SIG-M5 (cell line): ENCODE results near the gene PGGT1B.

Experiments
- DNase-seq: peaks from one replicate; lab custom pipeline; 2025; lab: John Stamatoyannopoulos, UW

Gene PGGT1B

GRCh38 chr5:115262321-115263077 is at the start of gene PGGT1B:
TSS of gene PGGT1B (minus strand) at chr5:115262877. CDS start at chr5:115262851, 26 bp downstream.
- peak; percentile 58 for DNase-seq

- DNase-seq, result no peak
Observed at GRCh38 chr5:115309751-115310370, 47.2 kb upstream of the PGGT1B start.

GRCh38 chr5:115308815-115309214 is 46.1 kb upstream of the PGGT1B start:
- no peak for DNase-seq

DNA sequence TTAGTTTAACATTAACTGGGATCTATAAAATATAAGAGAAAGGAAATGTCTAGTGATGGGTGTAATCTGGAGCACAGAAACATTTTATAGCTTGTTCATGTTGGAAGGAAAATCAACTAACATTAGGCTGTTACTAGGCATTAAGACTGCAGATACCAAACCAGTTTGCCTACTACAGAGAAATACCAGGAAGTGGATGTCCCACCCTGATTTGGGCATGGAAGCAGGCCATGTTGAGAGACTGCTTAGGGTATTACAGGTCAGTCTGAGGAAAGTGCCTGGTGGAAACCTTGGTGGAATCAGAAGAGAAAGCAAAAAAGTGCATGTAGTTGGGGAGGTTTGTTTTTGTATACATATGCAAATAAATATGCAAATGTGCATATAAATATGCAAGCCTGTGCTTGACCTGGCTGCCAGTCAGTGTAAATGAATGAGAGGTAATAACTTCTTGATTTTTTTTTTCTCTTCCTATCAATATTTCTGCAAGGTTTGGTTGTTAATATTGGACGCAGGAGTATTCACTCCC is 43.4 kb upstream of the PGGT1B start:
- no peak for DNase-seq

DNA sequence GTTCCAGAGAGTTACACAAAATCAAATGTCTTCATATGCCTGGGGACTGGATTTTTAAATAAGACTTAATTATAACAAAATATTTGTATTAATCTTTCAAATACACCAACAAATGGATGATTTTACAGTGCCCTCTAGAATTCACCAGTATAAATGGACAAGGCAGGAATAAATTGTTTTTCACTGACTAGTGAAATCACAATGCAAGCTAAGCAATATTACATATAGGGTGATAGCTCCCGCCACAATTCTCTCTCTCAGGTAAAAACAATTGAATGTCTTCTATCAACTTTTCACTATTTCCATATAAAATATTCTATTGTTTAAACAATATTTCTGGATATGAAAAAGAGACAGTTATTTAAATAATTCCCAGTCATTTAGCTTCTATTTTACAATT is 41.8 kb upstream of the PGGT1B start:
- DNase-seq, result no peak

DNA sequence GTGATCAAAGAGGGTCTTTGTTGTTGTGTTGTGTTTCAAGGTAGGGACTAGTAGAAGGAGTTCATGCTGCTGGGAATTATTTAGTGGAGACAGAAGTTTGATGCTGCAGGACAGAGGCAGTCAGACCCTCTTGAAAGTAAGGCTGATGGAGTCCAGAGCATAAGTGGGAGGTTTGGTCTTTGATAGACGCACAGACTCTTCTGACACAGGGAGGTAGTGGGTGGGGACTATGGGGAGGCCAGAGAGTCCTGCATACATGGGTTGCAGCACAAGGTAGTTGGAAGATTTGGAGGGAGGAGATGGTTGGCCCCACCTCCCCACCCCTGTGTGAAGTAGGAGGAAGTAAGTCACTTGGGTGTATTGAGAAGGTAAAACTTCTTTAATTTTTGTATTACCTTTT is 36.1 kb upstream of the PGGT1B start:
- DNase-seq, result no peak

- DNase-seq, result no peak
Observed at GRCh38 chr5:115297031-115297430, 34.4 kb upstream of the PGGT1B start.

DNA sequence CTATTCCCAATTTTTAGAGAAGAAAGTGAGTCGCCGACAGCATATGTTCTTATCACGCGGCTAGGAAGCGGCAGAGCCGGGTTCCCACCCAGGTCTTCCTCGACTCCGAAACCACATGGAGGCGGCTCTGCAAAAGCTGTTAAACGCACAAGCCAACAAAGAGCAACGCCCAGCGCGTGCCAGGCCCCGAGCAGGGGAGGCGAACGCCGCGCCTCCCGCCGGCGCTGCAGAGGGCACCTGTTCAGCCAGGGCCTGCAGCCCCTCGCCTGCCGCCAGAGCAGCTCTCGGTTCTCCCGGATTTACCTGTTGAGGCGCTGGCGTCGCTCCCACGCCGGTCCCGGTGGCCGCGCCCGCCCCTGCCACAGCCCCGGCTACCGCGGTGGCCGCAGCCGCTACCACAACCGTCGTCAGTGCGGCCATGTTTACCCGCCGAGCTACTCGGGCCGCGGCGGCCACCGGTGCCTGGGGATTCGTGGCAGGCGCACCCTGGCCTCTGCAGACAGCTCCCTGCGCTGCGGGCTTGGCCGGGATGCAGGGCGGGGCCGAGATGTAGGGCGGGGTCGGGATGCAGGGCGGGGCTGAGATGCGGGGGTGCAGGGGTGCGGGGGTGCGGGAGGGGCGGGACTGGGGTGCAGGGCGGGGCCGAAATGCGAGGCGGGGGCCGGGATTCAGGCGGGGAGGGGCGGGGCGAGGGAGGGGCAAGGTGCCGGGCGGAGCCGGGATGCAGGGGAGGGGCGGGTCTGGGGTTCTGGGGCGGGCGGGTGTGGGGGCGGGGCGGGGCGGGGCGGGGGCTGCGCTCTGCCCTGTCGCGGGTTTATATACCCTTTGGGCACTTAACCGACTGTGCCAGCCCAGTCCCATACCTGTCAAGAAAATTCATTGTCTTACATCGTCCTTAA is 33.7 kb upstream of the PGGT1B start, which contains the start of gene CCDC112:
CCDC112 (minus strand) TSS at position 531 of the 899 bp plus-strand sequence; CDS start at position 420, 111 bp downstream.
- no peak for DNase-seq

DNA sequence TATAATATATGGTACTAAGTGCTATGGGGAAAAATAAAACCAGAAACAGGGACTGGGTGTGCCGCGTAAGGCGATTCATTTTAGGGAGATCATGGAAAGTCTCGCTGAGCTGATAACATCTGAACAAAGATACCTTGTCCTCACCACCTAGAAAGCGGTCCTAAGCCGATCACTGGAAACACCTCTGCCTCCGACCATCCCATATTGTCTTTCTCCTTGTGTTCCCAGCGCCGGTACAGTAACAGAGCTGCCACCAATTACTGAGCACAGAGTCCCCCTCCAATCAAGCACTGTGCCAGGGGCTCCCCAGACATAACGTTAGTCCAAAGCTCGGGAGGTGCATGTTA is 33.1 kb upstream of the PGGT1B start:
- DNase-seq, result no peak

DNA sequence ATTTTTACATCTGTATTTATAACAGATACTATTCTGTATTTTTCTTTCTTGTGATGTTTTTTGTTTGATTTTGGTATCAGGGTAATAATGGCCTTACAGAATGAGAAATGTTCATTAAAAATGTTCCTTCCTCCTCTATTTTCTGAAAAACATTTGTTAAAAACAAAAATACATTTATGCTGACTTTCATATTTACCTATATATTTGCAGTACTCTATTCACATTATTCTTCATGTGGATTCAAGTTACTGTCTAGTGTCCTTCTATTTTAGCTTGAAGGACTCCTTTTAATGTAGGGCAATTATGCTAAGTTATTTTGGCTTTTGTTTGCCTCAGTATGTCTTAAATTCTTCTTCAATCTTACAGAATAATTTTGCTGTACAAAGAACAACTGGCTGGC is 28.7 kb upstream of the PGGT1B start:
- no peak for DNase-seq

- peak; percentile 13 for DNase-seq
Observed at GRCh38 chr5:115289104-115289503, 26.4 kb upstream of the PGGT1B start.

DNA sequence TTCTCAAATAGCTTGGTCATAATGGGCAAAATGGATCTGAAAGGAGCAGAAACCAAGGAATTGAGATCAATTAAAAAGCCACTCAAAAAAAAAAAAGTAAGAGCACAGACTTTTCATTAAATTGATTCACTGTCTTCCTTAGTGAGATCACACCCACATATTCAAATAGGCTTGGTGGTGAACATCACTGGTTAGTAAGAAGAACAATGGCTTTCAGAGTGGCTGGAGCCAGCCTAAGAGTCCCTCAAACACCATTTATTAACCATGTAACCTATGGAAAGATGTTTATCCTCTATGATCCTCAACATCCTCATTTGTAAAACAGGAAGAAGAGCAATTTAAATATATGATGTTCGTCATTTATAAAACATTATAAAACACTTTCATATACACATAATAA is 21.3 kb upstream of the PGGT1B start:
- no peak for DNase-seq

GRCh38 chr5:115282131-115282530 is 19.5 kb upstream of the PGGT1B start:
- no peak for DNase-seq

DNA sequence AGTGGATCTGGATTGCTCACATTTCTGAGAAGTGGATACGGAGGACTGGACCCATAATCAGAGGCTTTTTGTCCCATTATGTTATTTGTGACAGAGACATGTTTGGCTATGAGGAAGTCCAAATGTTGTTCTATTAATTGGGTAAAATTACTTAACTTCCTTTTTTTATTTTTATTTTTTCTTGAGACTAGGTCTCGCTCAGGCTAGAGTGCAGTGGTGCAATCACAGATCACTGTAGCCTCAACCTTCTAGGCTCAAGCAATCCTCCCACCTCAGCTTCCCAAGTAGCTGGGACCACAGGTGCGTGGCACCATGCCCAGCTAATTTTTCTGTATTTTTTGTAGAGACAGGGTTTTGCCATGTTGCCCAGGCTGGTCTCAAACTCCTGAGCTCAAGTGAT is 11.9 kb upstream of the PGGT1B start:
- DNase-seq, result peak; percentile 14

DNA sequence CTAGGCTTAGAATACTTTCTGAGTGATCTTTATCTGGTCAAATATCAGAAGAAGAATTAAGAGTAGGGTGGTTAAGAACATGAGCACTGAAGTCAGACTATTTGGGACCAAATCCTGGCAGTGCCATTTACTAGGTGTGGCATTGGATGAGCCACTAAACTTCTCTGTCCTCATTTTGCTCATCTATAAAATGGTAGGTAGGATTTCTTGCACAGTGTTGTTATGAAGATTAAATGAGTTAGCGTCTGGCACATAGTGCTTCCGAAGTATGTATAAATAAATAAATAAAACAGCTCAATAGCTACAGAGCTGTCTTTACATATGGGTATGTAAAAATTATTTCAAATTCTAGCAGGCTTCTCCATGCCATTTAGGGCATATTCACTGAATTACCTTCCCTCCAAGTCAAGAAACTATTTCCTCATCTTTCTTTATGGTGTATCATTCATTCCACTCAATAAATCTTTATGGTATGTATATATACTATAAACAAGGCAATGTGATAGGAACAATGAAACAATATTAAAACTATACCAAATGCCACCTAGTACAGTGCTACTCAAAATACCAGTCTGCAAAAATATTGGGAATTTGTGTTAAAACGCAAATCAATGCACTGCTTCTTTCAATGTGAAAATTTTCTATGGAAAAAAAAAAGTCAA is 9.8 kb upstream of the PGGT1B start:
- no peak for DNase-seq

DNA sequence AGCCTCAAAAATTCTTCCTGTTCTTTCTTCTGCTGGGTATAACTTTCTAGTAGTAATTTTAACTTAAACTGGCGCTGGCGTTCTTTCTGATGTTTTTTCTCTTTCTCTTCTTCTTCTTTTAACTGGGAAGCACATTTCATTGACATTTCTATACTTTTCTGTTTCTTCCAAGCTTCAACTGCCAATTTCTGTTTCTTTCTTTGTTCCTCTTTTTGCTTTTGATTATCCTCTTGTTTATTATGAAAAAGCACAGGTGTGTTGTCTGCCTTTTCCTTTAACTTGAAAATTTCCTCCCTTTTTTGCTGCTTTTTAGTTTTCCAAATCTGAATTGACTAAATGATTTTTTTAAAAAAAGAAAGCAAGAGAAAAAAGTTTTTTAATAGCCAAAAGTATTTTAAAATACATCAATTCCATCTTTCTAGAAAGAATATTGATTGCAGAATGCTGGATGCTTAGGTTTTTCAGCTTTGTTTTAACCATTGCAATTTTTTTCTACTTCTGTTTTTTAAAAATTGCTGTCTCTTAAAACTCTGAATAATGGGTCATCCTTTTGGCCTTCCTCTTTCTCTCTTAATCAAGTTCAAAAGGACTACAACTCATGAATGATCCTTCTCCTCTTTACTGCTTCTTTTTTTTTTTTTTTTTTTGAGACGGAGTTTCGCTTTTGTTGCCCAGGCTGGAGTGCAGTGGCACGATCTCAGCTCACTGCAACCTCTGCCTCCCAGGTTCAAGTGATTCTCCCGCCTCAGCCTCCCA is 8.8 kb upstream of the PGGT1B start:
- DNase-seq, result no peak

DNA sequence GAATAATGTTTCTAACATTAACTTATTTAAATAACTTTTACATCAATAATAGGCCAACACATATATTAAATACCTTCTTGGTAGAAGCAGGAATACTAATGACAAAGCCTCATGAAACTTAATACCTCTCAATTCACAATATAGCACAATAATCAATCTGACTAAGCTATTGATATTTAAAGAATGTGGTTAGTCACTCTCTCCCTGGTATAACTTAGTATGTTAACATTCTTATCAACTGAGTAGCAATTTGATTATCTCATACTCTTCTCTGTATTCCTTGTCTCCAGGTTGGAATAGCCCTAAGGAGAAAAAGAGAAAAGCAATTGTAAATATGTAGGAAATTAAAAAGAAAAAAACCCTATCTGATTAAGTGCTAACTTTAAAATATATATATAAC is 4.9 kb upstream of the PGGT1B start:
- DNase-seq, result no peak

GRCh38 chr5:115265220-115265619 is 2.5 kb upstream of the PGGT1B start:
- no peak for DNase-seq

- DNase-seq, result no peak
Observed at GRCh38 chr5:115264786-115265185, 2.1 kb upstream of the PGGT1B start.

DNA sequence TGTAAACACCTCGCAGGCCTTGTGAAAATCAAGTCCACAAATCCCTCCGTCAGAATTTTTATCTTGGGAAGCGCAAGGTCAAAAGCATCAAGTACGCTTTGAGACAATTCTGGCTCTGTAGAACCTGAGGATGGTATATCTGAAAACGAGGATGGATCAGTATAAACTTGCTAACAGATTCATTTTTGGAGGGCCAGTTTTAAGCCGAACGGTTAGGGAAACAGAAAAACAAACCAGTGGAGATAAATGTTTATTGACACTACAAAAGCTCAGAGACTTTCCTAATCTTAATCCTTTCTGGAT is 352 bp upstream of the PGGT1B start:
- no peak for DNase-seq

- DNase-seq, result peak; percentile 25
Observed at GRCh38 chr5:115262011-115262320, 711 bp downstream of the PGGT1B start.

DNA sequence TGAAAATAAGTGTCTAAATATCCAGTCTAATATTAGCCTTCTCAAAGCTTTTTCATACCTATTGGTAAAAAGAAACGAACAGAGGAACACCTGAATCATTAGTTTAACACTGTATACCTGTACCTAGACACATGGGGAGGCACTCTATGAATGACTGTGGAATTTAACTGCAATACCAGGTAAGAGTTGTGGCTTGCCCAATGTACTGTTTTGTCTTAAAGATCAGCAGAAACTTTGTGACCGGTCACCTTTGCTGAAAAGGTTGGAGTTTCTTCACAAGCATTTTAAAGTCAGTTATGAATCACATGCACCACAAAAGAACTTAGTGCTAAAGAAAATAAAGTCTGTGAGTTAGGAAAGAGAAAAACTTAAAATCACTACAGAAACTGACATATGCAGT is 2.4 kb downstream of the PGGT1B start:
- DNase-seq, result no peak
